Naive B cell (primary cell): ENCODE data around the gene IL19. TPM values are rescaled to one million over a fixed set of nuclear protein-coding genes. Genes with fewer than 3 reads are reported as not detected.
A peak's percentile ranks its signal among the peaks of the same experiment; 100 is the strongest.
"Not testable (repeated sequence)": the region's sequence is repeated elsewhere in the genome, so short reads cannot be mapped to it uniquely, and the experiment has no call there.

Experiments
- ATAC-seq, 2 donors: fragments of 150-1000 bp; cut with Tn5 transposase; 2 replicates each; pipeline ENCODE4 v1.10.0; 2021; ENCODE audit warnings: low read depth in 2 of 2, mild to moderate bottlenecking in 2 of 2, moderate library complexity in 2 of 2
- DNase-seq: peaks from one replicate; pipeline ENCODE4 v3.0.0; 2022
- H3K27ac Mint-ChIP-seq, 6 donors: one replicate each; pipeline ENCODE4 v1.8.0; 2020 to 2022; ENCODE audit warnings: mild to moderate bottlenecking in 6 of 6, mixed read lengths in 6 of 6, moderate library complexity in 5 of 6, inconsistent platforms in 2 of 6
- H3K27me3 Mint-ChIP-seq, 3 donors: one replicate each; pipeline ENCODE4 v1.8.0; 2021 to 2022; ENCODE audit warnings: mixed read lengths in 3 of 3, mild to moderate bottlenecking in 1 of 3
- H3K36me3 Mint-ChIP-seq, 2 donors: one replicate each; pipeline ENCODE4 v1.8.0; 2020 to 2022; ENCODE audit warnings: mixed read lengths in 2 of 2, inconsistent platforms in 1 of 2, mild to moderate bottlenecking in 1 of 2
- H3K4me1 Mint-ChIP-seq, 3 donors: one replicate each; pipeline ENCODE4 v1.8.0; 2020 to 2022; ENCODE audit warnings: mixed read lengths in 3 of 3, inconsistent platforms in 1 of 3, mild to moderate bottlenecking in 1 of 3, moderate library complexity in 1 of 3
- H3K4me3 Mint-ChIP-seq, 8 donors: one replicate each; pipeline ENCODE4 v1.8.0; 2020 to 2022; ENCODE audit warnings: mild to moderate bottlenecking in 8 of 8, mixed read lengths in 8 of 8, moderate library complexity in 8 of 8, inconsistent platforms in 2 of 8
- H3K9me3 Mint-ChIP-seq, 7 donors: one replicate each; pipeline ENCODE4 v1.8.0; 2020 to 2022; ENCODE audit warnings: mixed read lengths in 7 of 7, mild to moderate bottlenecking in 5 of 7, inconsistent platforms in 2 of 7, moderate library complexity in 1 of 7
- polyA plus RNA-seq, 6 donors: library from polyadenylated mRNA; unstranded; fragments of 300-500 nt; fragmentation: Illumina TruSeq; gene quantifications; one replicate each; pipeline ENCODE4 v1.2.3, GENCODE V29; 2021; ENCODE audit warnings: low read depth in 6 of 6

Gene IL19
- polyA plus RNA-seq, 6 donors from 2014 or later = not detected

- Mint-ChIP-seq H3K27ac (no peak overlapping the region), H3K27me3 (no peaks in the 10 kb centered on the region), H3K36me3 (no peaks in the 10 kb centered on the region), H3K4me1 (peaks cover 27 to 45% (median 40%) of the 10 kb centered on the region in 3 donors), H3K9me3 (no peaks in the 10 kb centered on the region), H3K4me3 (no peak overlapping the region)
- no peak for DNase-seq
- no peak for ATAC-seq
Observed at GRCh38 chr1:206836111-206836510, 65.5 kb downstream of the IL19 start.

GRCh38 chr1:206839006-206839560 lies 68.5 kb downstream of the IL19 start:
- Mint-ChIP-seq H3K36me3 (no peaks in the 10 kb centered on the region), H3K27ac (no peak overlapping the region), H3K4me3 (no peak overlapping the region), H3K27me3 (no peaks in the 10 kb centered on the region), H3K9me3 (no peaks in the 10 kb centered on the region), H3K4me1 (peaks cover 6 to 15% (median 13%) of the 10 kb centered on the region in 3 donors)
- ATAC-seq (no peak), DNase-seq (no peak)

GRCh38 chr1:206839857-206840256 lies 69.3 kb downstream of the IL19 start:
- Mint-ChIP-seq H3K4me1 (peaks cover 0 to 8% (median 5%) of the 10 kb centered on the region in 3 donors), H3K9me3 (no peaks in the 10 kb centered on the region), H3K27ac (no peak overlapping the region), H3K4me3 (no peak overlapping the region), H3K36me3 (no peaks in the 10 kb centered on the region), H3K27me3 (no peaks in the 10 kb centered on the region)
- ATAC-seq (no peak), DNase-seq (no peak)

GRCh38 chr1:206841609-206842323 lies 71.2 kb downstream of the IL19 start:
- Mint-ChIP-seq H3K36me3 (no peaks in the 10 kb centered on the region), H3K4me1 (no peaks in the 10 kb centered on the region), H3K4me3 (no peak overlapping the region), H3K9me3 (no peaks in the 10 kb centered on the region), H3K27me3 (peaks cover 0 to 6% (median 0%) of the 10 kb centered on the region in 3 donors), H3K27ac (no peak overlapping the region)
- no peak for ATAC-seq
- no peak for DNase-seq

GRCh38 chr1:206842854-206843253 lies 72.3 kb downstream of the IL19 start:
- peak overlapping the region in 1 of 6 donors; percentile 53 for H3K27ac Mint-ChIP-seq
- ATAC-seq (no peak), DNase-seq (no peak)
- H3K36me3 Mint-ChIP-seq = no peaks in the 10 kb centered on the region
- peaks cover 0 to 6% (median under 1%) of the 10 kb centered on the region in 3 donors for H3K27me3 Mint-ChIP-seq
- H3K4me3 Mint-ChIP-seq = no peak overlapping the region
- H3K4me1 Mint-ChIP-seq = no peaks in the 10 kb centered on the region
- no peaks in the 10 kb centered on the region for H3K9me3 Mint-ChIP-seq

GRCh38 chr1:206843626-206844025 lies 73.1 kb downstream of the IL19 start:
- Mint-ChIP-seq H3K4me3 (no peak overlapping the region), H3K9me3 (no peaks in the 10 kb centered on the region), H3K27me3 (peaks cover 0 to 9% (median 5%) of the 10 kb centered on the region in 3 donors), H3K36me3 (no peaks in the 10 kb centered on the region), H3K27ac (no peak overlapping the region), H3K4me1 (no peaks in the 10 kb centered on the region)
- no peak for ATAC-seq
- no peak for DNase-seq

- no peak for ATAC-seq
- H3K4me3 Mint-ChIP-seq = no peak overlapping the region
- H3K27ac Mint-ChIP-seq = peak overlapping the region in 1 of 6 donors; percentile 28
- no peaks in the 10 kb centered on the region for H3K9me3 Mint-ChIP-seq
- H3K27me3 Mint-ChIP-seq = peaks cover 7 to 19% (median 9%) of the 10 kb centered on the region in 3 donors
- no peaks in the 10 kb centered on the region for H3K4me1 Mint-ChIP-seq
- no peak for DNase-seq
- H3K36me3 Mint-ChIP-seq = no peaks in the 10 kb centered on the region
Observed at GRCh38 chr1:206846487-206846886, 75.9 kb downstream of the IL19 start.

- peaks cover 0 to 4% (median 0%) of the 10 kb centered on the region in 7 donors for H3K9me3 Mint-ChIP-seq
- H3K4me1 Mint-ChIP-seq = no peaks in the 10 kb centered on the region
- no peaks in the 10 kb centered on the region for H3K36me3 Mint-ChIP-seq
- DNase-seq (no peak), ATAC-seq (no peak)
- H3K27ac Mint-ChIP-seq = no peak overlapping the region
- no peak overlapping the region for H3K4me3 Mint-ChIP-seq
- H3K27me3 Mint-ChIP-seq = peaks cover 7 to 19% (median 9%) of the 10 kb centered on the region in 3 donors
Observed at GRCh38 chr1:206847337-206847834, 76.8 kb downstream of the IL19 start.

GRCh38 chr1:206847946-206848345 lies 77.4 kb downstream of the IL19 start:
- ATAC-seq (no peak), DNase-seq (no peak)
- Mint-ChIP-seq H3K27me3 (peaks cover 7 to 19% (median 9%) of the 10 kb centered on the region in 3 donors), H3K9me3 (peaks cover 0 to 9% (median 0%) of the 10 kb centered on the region in 7 donors), H3K27ac (no peak overlapping the region), H3K4me1 (no peaks in the 10 kb centered on the region), H3K36me3 (no peaks in the 10 kb centered on the region), H3K4me3 (no peak overlapping the region)

- H3K27me3 Mint-ChIP-seq = peaks cover 6 to 19% (median 7%) of the 10 kb centered on the region in 3 donors
- no peak for ATAC-seq
Observed at GRCh38 chr1:206850401-206850800, 79.8 kb downstream of the IL19 start.

GRCh38 chr1:206851341-206852010 lies 80.9 kb downstream of the IL19 start:
- no peak overlapping the region for H3K4me3 Mint-ChIP-seq
- peaks cover 0 to 1% (median 0%) of the 10 kb centered on the region in 3 donors for H3K4me1 Mint-ChIP-seq
- no peak overlapping the region for H3K27ac Mint-ChIP-seq
- H3K27me3 Mint-ChIP-seq = peaks cover 4 to 19% (median 7%) of the 10 kb centered on the region in 3 donors
- DNase-seq = no peak
- H3K36me3 Mint-ChIP-seq = no peaks in the 10 kb centered on the region
- no peak for ATAC-seq
- H3K9me3 Mint-ChIP-seq = peaks cover 0 to 17% (median 3%) of the 10 kb centered on the region in 7 donors

More at GRCh38 chr1:206850401-206850800, 79.8 kb downstream of the IL19 start:
- Mint-ChIP-seq H3K4me1 (no peaks in the 10 kb centered on the region), H3K9me3 (peaks cover 0 to 17% (median 3%) of the 10 kb centered on the region in 7 donors), H3K36me3 (no peaks in the 10 kb centered on the region), H3K4me3 (no peak overlapping the region), H3K27ac (peak overlapping the region in 1 of 6 donors; percentile 4)
- no peak for DNase-seq

GRCh38 chr1:206852662-206853061 lies 82.1 kb downstream of the IL19 start:
- H3K27ac Mint-ChIP-seq, ATAC-seq, H3K36me3 Mint-ChIP-seq, H3K4me1 Mint-ChIP-seq, DNase-seq, H3K4me3 Mint-ChIP-seq: not testable (repeated sequence)
- Mint-ChIP-seq H3K27me3 (peaks cover 4 to 19% (median 7%) of the 10 kb centered on the region in 3 donors), H3K9me3 (peaks cover 0 to 17% (median 3%) of the 10 kb centered on the region in 7 donors)

GRCh38 chr1:206853696-206854095 lies 83.1 kb downstream of the IL19 start:
- not testable (repeated sequence) for ATAC-seq, H3K36me3 Mint-ChIP-seq, H3K4me1 Mint-ChIP-seq, H3K4me3 Mint-ChIP-seq, DNase-seq, H3K27ac Mint-ChIP-seq
- H3K9me3 Mint-ChIP-seq = peaks cover 0 to 17% (median 3%) of the 10 kb centered on the region in 7 donors
- peaks cover 0 to 13% (median 7%) of the 10 kb centered on the region in 3 donors for H3K27me3 Mint-ChIP-seq
